ENCODE measurements around the gene MGAT5B. TPM values are rescaled to one million over a fixed set of nuclear protein-coding genes. Genes with fewer than 3 reads are reported as not detected.

The MGAT5B gene
- total RNA-seq = 1 to 10 TPM in 4 of 7 donors, under 1 TPM in 3; 0.26 to 2.0 (median 1.1) TPM
- under 1 TPM; 0.02 to 0.58 (median 0.52) TPM for polyA plus RNA-seq
- long read RNA-seq, donor 1 = 0 reads
- long read RNA-seq, donor 2, full-length matches to known transcripts = 1 of 1 reads
- long read RNA-seq, donor 2, partial matches to known transcripts = 0 of 1 reads
- long read RNA-seq, donor 2, other reads (novel, unspliced or antisense) = 0 of 1 reads

DNA sequence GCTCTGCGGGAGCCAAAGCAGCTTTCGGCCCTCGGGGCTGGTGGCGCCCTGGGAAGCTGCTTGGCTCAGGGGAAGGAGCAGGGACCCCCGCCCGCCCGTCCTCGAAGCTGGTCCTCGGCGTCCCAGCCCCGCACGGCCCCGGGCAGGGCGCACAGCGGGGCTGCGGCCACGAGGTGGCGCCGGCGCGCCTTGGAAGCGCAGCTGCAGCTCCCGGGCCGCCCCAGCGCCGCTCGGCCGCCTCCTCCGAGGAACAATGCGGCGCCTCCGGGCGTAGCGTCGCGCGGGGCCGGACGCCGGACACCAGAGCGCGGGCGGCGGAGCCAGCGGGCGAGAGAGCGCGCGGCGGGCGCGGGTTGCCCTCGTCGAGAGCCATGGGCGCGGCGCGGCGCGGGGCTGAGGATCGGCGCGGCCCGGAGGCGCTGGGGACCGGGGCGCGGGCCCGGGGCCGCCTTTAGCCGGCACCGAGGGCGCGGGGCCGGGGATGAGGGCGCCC, at the start of gene MGAT5B:
Gene MGAT5B, plus strand, starts transcription at position 229 of the 493 bp plus-strand sequence. CDS start 626 bp downstream, outside the sequence.
- DNase-seq = peak; percentile 94
- peaks cover 8 to 83% (median 35%) of the 10 kb centered on the region in 7 donors for H3K27me3 ChIP-seq (replicated peaks in 1 of 7)
- intact Hi-C loops (cut with DNase I; ENCODE audit: low total_unique reads) = loop anchor here (5.0 kb wide), 2 partner anchors 184 to 199 kb away; no protein-coding TSS in a partner anchor
- no peak within 1 kb of the TSS for H3K27ac ChIP-seq
- TF ChIP-seq POLR2AphosphoS5 (IDR thresholded peaks at IDR 0.05) (peak in 1 of 3 donors; percentile 24), CTCF (IDR thresholded peaks at IDR 0.05 in 8 of 11, conservative IDR thresholded peaks at IDR 0.05 in 3 of 11) (peak; percentile 44 to 96 (median 91)), POLR2A (IDR thresholded peaks at IDR 0.05) (no peak)
- H3K4me1 ChIP-seq = peaks cover 0 to 33% (median 22%) of the 10 kb centered on the region in 6 donors
- H3K4me3 ChIP-seq = peak within 1 kb of the TSS; percentile 15 to 68 (median 36)
- 0 to 1% (median 0%) methylated on average over 3 to 76 of the region's 76 CpGs; no CpG with 5 or more reads in 1 of the 5 donors for WGBS, 5 donors
- H3K9me3 ChIP-seq = no peaks in the 10 kb centered on the region
- no peaks in the 10 kb centered on the region for H3K36me3 ChIP-seq

- Histone ChIP-seq H3K4me1 (peaks cover 0 to 18% (median 6%) of the 10 kb centered on the region in 6 donors), H3K27me3 (replicated peaks in 1 of 7) (no peaks in the 10 kb centered on the region), H3K27ac (no peak overlapping the region), H3K36me3 (no peaks in the 10 kb centered on the region), H3K4me3 (no peak overlapping the region), H3K9me3 (no peaks in the 10 kb centered on the region)
- no peak for DNase-seq
- peak in 1 of 3 donors; percentile 25 for TF ChIP-seq POLR2AphosphoS5 (IDR thresholded peaks at IDR 0.05)
- TF ChIP-seq POLR2A (IDR thresholded peaks at IDR 0.05) = no peak
- no peak for TF ChIP-seq CTCF (IDR thresholded peaks at IDR 0.05 in 8 of 11, conservative IDR thresholded peaks at IDR 0.05 in 3 of 11)
- WGBS, 5 donors = 0 to 19% (median 0%) methylated on average over 1 of the region's 1 CpG
- intact Hi-C loops (cut with DNase I; ENCODE audit: low total_unique reads) = no loop called here
Observed at GRCh38 chr17:76820039-76820438, 48.2 kb upstream of the MGAT5B start.

GRCh38 chr17:76820561-76820960, 47.6 kb upstream of the MGAT5B start:
- Histone ChIP-seq H3K27ac (no peak overlapping the region), H3K4me1 (peaks cover 0 to 18% (median 6%) of the 10 kb centered on the region in 6 donors), H3K4me3 (no peak overlapping the region), H3K27me3 (replicated peaks in 1 of 7) (no peaks in the 10 kb centered on the region), H3K36me3 (no peaks in the 10 kb centered on the region), H3K9me3 (no peaks in the 10 kb centered on the region)
- intact Hi-C loops (cut with DNase I; ENCODE audit: low total_unique reads) = no loop called here
- TF ChIP-seq POLR2A (IDR thresholded peaks at IDR 0.05) = no peak
- TF ChIP-seq CTCF (IDR thresholded peaks at IDR 0.05 in 8 of 11, conservative IDR thresholded peaks at IDR 0.05 in 3 of 11) = no peak
- TF ChIP-seq POLR2AphosphoS5 (IDR thresholded peaks at IDR 0.05) = no peak
- WGBS, 5 donors = 61 to 80% (median 71%) methylated on average over 1 to 4 of the region's 4 CpGs
- no peak for DNase-seq

- WGBS, 5 donors = 74 to 90% (median 75%) methylated on average over 6 to 7 of the region's 7 CpGs
- H3K27ac ChIP-seq = no peak overlapping the region
- intact Hi-C loops (cut with DNase I; ENCODE audit: low total_unique reads) = no loop called here
- TF ChIP-seq POLR2AphosphoS5 (IDR thresholded peaks at IDR 0.05) (no peak), CTCF (IDR thresholded peaks at IDR 0.05 in 8 of 11, conservative IDR thresholded peaks at IDR 0.05 in 3 of 11) (no peak), POLR2A (IDR thresholded peaks at IDR 0.05) (no peak)
- no peaks in the 10 kb centered on the region for H3K27me3 ChIP-seq (replicated peaks in 1 of 7)
- DNase-seq = no peak
- no peaks in the 10 kb centered on the region for H3K9me3 ChIP-seq
- H3K4me3 ChIP-seq = no peak overlapping the region
- H3K4me1 ChIP-seq = peaks cover 0 to 19% (median 6%) of the 10 kb centered on the region in 6 donors
- no peaks in the 10 kb centered on the region for H3K36me3 ChIP-seq
Observed at GRCh38 chr17:76822184-76822778, 45.9 kb upstream of the MGAT5B start.
